ENCODE measurements around the gene MINK1. TPM values are rescaled to one million over a fixed set of nuclear protein-coding genes. Genes with fewer than 3 reads are reported as not detected.

The MINK1 gene
- total RNA-seq, 1 donor from 2014 or later: 26.2 TPM

DNA sequence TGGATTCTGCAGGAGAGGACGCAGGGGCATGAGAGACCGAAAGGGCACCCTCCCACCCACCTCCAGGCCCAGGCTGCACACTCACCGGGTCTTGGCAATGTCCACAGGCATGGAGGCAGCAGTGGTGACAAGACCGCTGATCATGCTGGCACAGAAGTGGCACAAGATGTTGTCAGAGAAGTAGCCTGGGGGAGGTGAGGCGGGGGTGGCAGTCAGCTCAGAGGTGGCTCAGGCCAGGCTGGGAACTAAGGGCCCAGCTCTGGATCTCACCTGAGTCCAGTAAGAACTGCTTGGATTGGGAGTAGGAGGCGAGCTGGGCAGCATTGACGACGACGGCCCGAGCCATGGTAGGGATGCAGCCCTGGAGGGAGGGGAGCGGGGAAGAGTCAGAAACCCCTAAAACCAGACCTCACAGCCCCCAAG lies 104.9 kb downstream of the MINK1 start:
- H3K4me2 ChIP-seq: no peak overlapping the region
- no peak overlapping the region for H3K9ac ChIP-seq
- H3K4me1 ChIP-seq: peaks cover 16% of the 10 kb centered on the region
- peaks cover 5% of the 10 kb centered on the region for H3K27me3 Mint-ChIP-seq (ENCODE audit: insufficient read depth, low read depth)
- H4K20me1 ChIP-seq (ENCODE audit: low read depth): peaks cover 29% of the 10 kb centered on the region
- H3K36me3 ChIP-seq: no peaks in the 10 kb centered on the region
- peaks cover 17% of the 10 kb centered on the region for H3K36me3 Mint-ChIP-seq
- H3K27ac Mint-ChIP-seq: peak overlapping the region; percentile 78
- H3K9me3 Mint-ChIP-seq: no peaks in the 10 kb centered on the region
- DNase-seq (ENCODE audit: low spot score): no peak
- peak overlapping the region; percentile 96 for H3K4me3 Mint-ChIP-seq
- TF ChIP-seq EZH2phosphoT487 (IDR thresholded peaks at IDR 0.05) (no peak), EZH2 (IDR thresholded peaks at IDR 0.05) (no peak)
- TF ChIP-seq, protein P1, sequence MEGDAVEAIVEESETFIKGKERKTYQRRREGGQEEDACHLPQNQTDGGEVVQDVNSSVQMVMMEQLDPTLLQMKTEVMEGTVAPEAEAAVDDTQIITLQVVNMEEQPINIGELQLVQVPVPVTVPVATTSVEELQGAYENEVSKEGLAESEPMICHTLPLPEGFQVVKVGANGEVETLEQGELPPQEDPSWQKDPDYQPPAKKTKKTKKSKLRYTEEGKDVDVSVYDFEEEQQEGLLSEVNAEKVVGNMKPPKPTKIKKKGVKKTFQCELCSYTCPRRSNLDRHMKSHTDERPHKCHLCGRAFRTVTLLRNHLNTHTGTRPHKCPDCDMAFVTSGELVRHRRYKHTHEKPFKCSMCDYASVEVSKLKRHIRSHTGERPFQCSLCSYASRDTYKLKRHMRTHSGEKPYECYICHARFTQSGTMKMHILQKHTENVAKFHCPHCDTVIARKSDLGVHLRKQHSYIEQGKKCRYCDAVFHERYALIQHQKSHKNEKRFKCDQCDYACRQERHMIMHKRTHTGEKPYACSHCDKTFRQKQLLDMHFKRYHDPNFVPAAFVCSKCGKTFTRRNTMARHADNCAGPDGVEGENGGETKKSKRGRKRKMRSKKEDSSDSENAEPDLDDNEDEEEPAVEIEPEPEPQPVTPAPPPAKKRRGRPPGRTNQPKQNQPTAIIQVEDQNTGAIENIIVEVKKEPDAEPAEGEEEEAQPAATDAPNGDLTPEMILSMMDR (IDR thresholded peaks at IDR 0.05): no peak
- H3K4me1 Mint-ChIP-seq: peaks cover 27% of the 10 kb centered on the region
- H3K9me3 ChIP-seq (ENCODE audit: low read depth): no peaks in the 10 kb centered on the region
- no peak overlapping the region for H3K27ac ChIP-seq
- H3K4me3 ChIP-seq: no peak overlapping the region
- peaks cover 49% of the 10 kb centered on the region for H3K79me2 ChIP-seq (ENCODE audit: low read depth)
- no peaks in the 10 kb centered on the region for H3K27me3 ChIP-seq
- H2AFZ ChIP-seq (replicated peaks): no peak overlapping the region
- H3F3A ChIP-seq (ENCODE audit: low read depth): peaks cover 36% of the 10 kb centered on the region

DNA sequence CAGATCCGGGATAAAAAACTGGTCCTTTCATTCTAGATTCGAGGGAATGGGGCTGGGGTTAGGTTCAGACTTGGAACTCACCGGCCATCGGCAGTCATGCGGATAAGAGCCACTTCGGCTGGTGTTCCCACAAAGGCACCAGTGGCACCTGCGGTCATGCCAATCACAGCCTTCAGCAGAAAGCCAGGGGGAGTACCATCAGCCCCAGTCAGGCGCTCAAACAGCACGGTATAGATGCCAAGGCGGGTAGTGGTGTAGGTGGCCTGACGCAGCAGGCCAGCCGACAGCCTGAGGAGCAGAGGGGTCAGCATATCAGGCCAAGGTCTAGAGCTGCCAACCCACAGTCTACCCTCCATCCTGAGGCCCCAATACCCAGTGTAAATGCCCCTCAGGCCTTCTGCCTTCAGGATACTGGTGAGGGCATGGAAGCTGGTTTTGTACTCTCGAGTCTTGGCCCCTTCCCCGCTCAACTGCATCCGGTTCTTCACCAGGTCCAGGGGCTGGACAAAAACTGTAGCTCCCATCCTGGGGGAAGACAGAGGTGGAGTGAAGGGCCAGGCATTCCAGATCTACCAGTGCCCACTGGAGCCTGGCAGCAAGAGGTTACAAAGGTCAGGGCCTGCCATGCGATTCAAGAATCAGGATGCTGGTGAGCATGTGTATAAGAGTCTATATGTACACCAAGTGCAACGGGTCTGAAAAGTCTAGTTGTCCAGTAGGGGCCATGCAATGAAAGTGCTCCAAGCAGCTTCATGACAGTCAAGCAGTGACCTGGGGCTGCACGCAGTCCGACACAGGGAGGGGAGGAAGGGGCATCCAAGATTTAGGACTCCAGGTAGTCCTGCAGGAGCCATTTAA lies 105.8 kb downstream of the MINK1 start:
- Histone ChIP-seq H4K20me1 (ENCODE audit: low read depth) (peaks cover 30% of the 10 kb centered on the region), H3K4me1 (peaks cover 16% of the 10 kb centered on the region), H3K27me3 (no peaks in the 10 kb centered on the region), H3K79me2 (ENCODE audit: low read depth) (peaks cover 56% of the 10 kb centered on the region), H3K4me2 (peak overlapping the region; percentile 100), H2AFZ (replicated peaks) (peak overlapping the region; percentile 77), H3K9ac (peak overlapping the region; percentile 96), H3K9me3 (ENCODE audit: low read depth) (no peaks in the 10 kb centered on the region), H3F3A (ENCODE audit: low read depth) (peaks cover 43% of the 10 kb centered on the region), H3K4me3 (peak overlapping the region; percentile 78), H3K27ac (peak overlapping the region; percentile 89), H3K36me3 (no peaks in the 10 kb centered on the region)
- TF ChIP-seq, protein P1 (IDR thresholded peaks at IDR 0.05): no peak
- TF ChIP-seq EZH2 (IDR thresholded peaks at IDR 0.05) (no peak), EZH2phosphoT487 (IDR thresholded peaks at IDR 0.05) (no peak)
- H3K27me3 Mint-ChIP-seq (ENCODE audit: insufficient read depth, low read depth): peaks cover 2% of the 10 kb centered on the region
- no peak for DNase-seq (ENCODE audit: low spot score)
- peaks cover 25% of the 10 kb centered on the region for H3K4me1 Mint-ChIP-seq
- peak overlapping the region; percentile 96 for H3K4me3 Mint-ChIP-seq
- peaks cover 17% of the 10 kb centered on the region for H3K36me3 Mint-ChIP-seq
- H3K9me3 Mint-ChIP-seq: no peaks in the 10 kb centered on the region
- peak overlapping the region; percentile 97 for H3K27ac Mint-ChIP-seq

DNA sequence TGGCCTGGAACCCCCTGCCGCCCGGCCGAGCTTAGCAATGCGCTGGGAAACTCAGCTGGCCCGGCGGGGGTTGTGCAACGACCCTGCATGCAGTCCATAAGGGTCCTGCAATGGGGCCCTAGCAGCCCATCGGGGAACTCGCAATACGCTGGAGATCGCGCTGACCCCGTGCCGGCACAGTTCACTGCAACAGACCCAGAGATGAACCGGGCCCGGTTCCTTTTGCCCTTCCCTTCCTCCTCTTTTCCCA lies 106.3 kb downstream of the MINK1 start:
- peaks cover 25% of the 10 kb centered on the region for H3K4me1 Mint-ChIP-seq
- no peaks in the 10 kb centered on the region for H3K9me3 Mint-ChIP-seq
- Histone ChIP-seq H3K4me3 (peak overlapping the region; percentile 78), H3K4me2 (peak overlapping the region; percentile 100), H3K9me3 (ENCODE audit: low read depth) (no peaks in the 10 kb centered on the region), H3K4me1 (peaks cover 16% of the 10 kb centered on the region), H3K9ac (peak overlapping the region; percentile 96), H3K27me3 (no peaks in the 10 kb centered on the region), H3K36me3 (no peaks in the 10 kb centered on the region), H3K79me2 (ENCODE audit: low read depth) (peaks cover 60% of the 10 kb centered on the region), H4K20me1 (ENCODE audit: low read depth) (peaks cover 30% of the 10 kb centered on the region), H3F3A (ENCODE audit: low read depth) (peaks cover 48% of the 10 kb centered on the region), H2AFZ (replicated peaks) (peak overlapping the region; percentile 77), H3K27ac (peak overlapping the region; percentile 89)
- H3K4me3 Mint-ChIP-seq: peak overlapping the region; percentile 96
- peaks cover 5% of the 10 kb centered on the region for H3K27me3 Mint-ChIP-seq (ENCODE audit: insufficient read depth, low read depth)
- TF ChIP-seq, protein P1 (IDR thresholded peaks at IDR 0.05): no peak
- TF ChIP-seq EZH2 (IDR thresholded peaks at IDR 0.05) (no peak), EZH2phosphoT487 (IDR thresholded peaks at IDR 0.05) (no peak)
- no peak for DNase-seq (ENCODE audit: low spot score)
- H3K27ac Mint-ChIP-seq: peak overlapping the region; percentile 97
- H3K36me3 Mint-ChIP-seq: peaks cover 20% of the 10 kb centered on the region
